Stimulated activated CD4-positive, alpha-beta T cell treated with anti-CD3 and anti-CD28 coated beads, Interleukin-15, amount 100 ng/mL, for 48 hours (primary cell): ENCODE measurements around the gene LMCD1.

ENCODE experiments used
- DNase-seq, 2 donors: peaks; one replicate each; pipeline ENCODE4 v3.0.0-alpha.2; 2020; ENCODE audit warnings: low read depth in 2 of 2

The LMCD1 gene, protein sequence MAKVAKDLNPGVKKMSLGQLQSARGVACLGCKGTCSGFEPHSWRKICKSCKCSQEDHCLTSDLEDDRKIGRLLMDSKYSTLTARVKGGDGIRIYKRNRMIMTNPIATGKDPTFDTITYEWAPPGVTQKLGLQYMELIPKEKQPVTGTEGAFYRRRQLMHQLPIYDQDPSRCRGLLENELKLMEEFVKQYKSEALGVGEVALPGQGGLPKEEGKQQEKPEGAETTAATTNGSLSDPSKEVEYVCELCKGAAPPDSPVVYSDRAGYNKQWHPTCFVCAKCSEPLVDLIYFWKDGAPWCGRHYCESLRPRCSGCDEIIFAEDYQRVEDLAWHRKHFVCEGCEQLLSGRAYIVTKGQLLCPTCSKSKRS

GRCh38 chr3:8501371-8502131 is at the start of gene LMCD1:
Gene LMCD1 (plus strand): TSS chr3:8501823. CDS start chr3:8501939, 116 bp downstream.
- DNase-seq: peak; percentile 67 to 69

- DNase-seq: no peak
Measured at GRCh38 chr3:8452112-8452511, 49.5 kb upstream of the LMCD1 start.

DNA sequence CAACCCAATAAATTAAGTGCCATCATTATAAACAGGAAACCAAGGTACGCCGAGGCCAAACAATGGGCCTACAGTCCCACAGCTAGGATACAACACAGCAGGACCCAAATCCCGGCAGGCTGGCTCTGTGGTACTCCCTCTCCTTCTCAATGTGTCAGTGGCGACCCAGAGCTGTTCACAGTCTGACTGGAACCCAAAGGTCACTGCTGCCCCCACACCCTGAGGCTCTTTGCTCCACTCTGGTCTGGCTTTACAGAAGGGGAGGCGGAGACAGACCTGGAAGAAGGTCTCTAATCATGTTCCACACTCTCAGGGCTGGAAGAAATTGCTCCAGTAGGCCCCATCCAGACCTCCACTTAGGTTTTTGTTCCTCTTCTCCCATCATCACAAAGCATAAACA is 48.5 kb upstream of the LMCD1 start:
- DNase-seq: no peak

DNA sequence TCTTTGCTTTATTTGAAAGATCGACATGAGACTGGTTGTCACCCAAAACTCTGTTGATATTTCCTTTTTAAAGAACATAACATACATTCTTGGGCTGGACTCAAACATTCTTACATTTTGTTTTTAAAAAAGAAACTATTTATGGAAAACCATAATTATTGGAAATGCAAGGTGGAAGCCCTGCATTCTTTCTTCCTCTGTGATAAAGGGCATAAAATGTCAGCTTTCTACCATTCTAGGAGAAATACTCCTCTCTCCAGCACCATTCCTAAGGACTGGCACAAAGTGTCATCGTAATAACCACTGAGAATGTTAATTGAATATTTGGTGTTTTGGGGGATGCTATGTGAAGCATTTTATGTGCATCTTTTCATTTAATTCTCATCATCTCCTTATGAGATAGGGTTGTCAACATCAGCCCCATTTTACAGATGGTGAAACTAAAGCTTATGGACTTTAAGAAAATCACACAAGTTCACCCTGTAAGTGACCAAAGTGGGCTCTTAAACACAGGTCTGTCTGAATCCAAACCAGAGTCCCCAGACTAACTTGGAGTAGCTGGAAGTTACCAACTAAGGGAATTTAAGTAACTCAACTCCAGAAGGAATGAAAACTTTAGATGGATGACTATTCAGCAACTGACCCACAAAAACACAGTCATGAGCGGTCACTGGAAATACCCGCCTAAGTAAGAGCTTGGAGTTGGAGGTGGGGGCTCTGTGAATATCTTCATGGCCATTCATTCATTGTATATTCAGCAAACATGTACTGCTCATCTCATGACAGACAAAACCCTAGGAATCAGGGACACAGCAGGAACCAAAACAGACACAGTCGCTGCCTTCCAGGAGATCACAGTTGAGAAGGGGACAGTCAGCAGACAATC is 45.9 kb upstream of the LMCD1 start:
- DNase-seq: no peak

DNA sequence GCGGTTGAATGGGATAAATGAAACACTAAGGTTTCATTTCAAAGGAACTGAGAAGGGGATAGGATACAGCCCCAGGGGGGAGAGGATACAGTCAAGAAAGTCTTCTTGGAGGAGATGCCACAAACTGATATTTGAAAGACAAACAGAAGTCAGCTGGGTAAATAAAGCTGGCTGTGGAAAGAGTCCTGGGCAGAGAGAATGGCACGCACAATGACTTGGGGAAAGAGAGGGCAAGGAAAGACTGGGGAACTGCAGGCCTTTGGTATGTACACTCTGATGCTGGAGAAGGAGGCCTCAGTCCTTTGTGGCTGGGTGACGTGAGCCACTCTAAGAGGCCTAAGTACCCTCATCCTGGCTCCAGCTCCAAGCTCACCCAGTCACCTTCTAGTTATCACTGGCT is 45.2 kb upstream of the LMCD1 start:
- no peak for DNase-seq

- no peak for DNase-seq
Measured at GRCh38 chr3:8457039-8457438, 44.6 kb upstream of the LMCD1 start.

DNA sequence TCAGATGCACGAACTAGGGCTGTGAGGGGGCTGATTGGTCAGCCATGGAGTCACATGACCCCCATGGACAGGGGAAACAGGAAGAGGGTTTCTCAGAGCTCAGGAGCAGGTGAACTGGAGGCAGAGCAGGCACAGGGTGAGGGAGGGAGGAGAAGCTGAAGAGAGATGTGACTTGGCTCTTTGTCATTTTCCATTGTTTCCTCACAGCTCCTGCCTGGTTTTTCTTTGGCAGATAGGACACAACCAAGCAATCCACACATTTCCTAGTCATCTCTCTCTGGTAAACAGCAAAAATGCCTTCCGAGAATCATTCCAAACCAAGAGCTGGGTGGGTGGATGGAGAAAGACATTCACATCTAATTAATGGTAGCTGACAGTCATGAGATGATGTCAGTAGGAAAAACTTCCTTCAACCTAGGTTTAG is 43.4 kb upstream of the LMCD1 start:
- DNase-seq: no peak

GRCh38 chr3:8458711-8459110 is 42.9 kb upstream of the LMCD1 start:
- DNase-seq: no peak

GRCh38 chr3:8460050-8460708 is 41.4 kb upstream of the LMCD1 start:
- no peak for DNase-seq

DNA sequence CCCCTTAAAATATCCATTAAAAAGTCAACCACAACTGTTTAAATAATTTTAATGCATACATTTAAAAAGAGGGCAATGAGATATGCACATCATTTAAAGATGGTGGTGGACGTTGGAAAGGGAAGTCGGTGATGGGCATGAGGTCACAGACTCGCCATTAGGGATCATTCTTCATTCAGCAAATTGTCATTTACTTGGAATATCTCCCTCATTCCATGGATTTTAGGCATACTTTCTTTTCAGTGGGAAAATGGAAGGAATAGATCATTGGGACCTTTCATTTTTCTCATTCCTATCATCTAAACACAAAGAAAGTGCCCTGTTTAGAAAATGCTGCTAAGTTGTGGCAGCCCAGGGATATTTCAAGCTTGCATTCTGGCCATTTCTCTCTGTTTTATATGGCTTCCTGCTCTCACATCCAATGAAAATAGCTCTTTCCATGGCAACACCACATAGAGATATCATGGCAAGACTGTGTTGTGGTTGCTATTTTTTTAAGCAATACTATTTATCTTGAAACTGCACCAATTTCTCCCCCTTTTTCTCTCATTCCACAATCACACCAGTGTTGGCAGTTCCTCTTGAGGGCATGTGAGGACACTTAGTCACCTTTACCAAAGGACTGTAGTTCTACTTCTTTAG is 40.7 kb upstream of the LMCD1 start:
- DNase-seq: no peak

GRCh38 chr3:8464668-8465067 is 37.0 kb upstream of the LMCD1 start:
- DNase-seq: no peak

GRCh38 chr3:8466526-8466925 is 35.1 kb upstream of the LMCD1 start:
- DNase-seq: no peak

- no peak for DNase-seq
Measured at GRCh38 chr3:8470801-8471200, 30.8 kb upstream of the LMCD1 start.

- DNase-seq: no peak
Measured at GRCh38 chr3:8472549-8472948, 29.1 kb upstream of the LMCD1 start.

- no peak for DNase-seq
Measured at GRCh38 chr3:8473029-8473428, 28.6 kb upstream of the LMCD1 start.

DNA sequence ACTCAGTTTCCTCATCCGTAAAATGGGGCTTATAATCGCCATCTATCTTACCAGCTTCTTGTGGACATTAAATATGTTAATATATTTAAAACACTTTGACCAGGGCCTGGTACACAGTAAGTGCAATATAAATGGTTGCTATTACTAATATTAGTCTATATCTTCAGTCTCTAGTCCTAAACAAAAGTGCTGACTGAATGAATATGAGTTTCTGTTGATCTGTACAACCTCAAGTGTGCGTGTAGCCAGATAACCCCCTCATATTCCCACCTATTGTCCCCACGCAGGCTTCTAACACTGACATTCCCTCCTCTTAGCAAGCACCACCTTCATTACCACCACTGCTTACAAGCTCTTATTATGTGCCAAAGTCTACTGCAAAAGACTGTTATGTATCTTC is 27.6 kb upstream of the LMCD1 start:
- no peak for DNase-seq

DNA sequence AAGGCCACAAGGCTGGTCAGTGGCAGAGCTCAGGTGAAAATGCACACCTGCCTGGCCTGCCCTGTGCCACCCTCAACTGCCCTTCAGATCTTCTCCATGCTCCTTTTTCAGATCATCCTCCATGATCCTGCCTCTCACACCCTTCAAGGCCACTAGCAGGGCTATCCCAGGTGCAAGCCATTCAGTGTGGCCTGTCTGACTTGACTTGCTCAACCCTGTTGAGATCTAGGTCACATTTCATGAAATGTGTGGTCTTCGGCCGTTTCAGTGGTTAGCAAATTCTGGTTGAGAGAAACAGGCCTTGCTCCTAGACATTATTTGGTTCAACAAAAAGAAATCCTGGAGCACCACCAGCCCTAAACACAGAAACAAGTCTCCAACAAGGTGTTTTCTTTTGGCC is 26.6 kb upstream of the LMCD1 start:
- no peak for DNase-seq

DNA sequence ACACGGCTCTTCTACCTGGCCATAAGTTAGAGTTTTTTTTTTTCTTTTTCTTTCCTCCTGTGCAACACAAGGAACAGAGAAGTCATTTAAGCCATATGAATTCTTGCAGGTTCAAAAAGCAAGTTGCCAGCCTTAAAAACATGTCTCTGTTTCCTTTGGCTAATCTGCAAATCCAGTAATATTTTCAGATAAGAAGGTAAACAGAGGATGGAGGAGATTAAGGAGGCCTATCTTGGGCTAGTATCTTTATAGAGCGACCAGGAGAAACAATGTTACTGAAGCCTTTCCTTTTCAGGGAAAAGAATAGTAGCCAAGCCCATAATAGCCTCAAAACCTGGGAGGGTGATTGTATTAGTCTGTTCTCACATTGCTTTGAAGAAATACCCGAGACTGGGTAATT is 20.9 kb upstream of the LMCD1 start:
- no peak for DNase-seq

DNA sequence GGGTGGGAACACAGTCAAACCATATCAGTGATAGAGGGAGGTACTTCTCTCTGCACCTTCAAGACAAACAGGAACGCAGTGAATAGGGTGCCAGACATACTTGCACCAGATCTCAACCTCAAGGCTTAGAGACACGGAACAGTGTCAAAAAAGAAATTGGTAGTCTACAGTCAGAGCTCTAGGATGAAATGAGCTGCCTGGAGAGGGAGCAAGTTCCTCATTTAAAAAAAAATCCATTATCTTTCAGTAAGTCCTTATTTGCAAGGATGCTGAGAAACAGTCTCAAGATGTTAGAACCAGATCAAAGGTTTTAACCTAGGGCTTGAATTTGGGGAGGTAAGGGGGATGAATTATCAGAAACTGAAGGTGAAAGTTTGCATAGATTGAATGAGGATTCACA is 20.2 kb upstream of the LMCD1 start:
- DNase-seq: no peak

DNA sequence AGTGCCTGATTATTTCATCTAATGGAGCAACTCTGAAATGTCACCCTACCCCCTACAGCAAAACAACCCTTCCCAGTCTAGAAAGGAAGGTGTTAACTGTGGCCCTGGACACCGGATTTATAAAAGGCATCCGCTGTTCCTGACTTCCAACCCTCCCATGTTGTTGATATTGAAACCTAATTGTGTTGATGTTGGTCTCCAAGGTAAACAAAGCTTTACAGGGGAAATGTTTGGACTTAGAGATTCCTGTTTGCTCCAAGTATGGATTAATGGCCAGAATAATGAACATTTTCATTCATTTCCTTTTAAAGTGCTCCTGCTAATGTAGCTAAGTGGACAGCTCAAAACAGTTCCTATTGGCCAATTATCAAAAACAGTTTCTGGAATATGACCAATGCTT is 19.4 kb upstream of the LMCD1 start:
- DNase-seq: no peak

DNA sequence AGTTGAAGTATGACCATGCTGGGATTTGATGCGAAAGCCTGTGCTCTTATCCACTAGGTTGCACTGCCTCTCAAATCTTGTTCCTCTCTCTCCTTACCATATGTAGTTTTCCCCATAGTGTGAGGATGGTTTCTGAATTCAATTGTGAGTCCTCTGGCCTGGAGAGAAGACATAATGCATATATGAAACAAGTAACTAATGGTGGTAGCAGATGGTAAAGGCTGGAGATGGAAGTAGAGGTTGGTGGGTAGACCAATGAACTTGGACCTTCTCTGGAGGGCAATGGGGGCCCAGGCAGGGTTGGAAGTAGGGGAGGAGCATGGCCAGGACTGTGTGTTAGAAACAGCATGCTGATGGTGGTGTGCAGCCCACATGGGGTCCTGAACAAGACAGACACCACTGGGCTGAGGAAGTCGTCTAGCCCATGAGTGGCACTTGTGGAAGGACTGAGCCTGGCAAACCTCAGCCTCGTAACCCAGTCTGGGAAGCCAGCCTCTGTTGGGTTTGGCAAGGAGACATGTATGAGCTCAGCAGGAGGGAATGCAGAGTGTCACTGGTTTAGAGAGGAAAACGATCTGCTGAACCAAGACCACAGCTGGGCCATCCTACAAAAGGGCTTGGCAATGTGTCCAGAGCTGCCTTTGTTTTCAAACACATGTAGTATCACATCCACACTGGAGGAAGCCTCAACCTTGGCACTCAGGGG is 18.5 kb upstream of the LMCD1 start:
- DNase-seq: no peak
